ENCODE results near the gene DUSP22. TPM values are rescaled to one million over a fixed set of nuclear protein-coding genes. Genes with fewer than 3 reads are reported as not detected.

DUSP22 gene
- polyA plus RNA-seq, 2 of the 4 experiments (the other 2 are of a cell fraction), result 6.2 to 11.3 TPM

GRCh38 chr6:255041-255750 is 37.1 kb upstream of the DUSP22 start (continued):
- TF ChIP-seq FOSL2 (IDR thresholded peaks at IDR 0.05) (no peak), FOSL2 (CRISPR knock-in tag; IDR thresholded peaks at IDR 0.05) (no peak), TP53 (CRISPR knock-in tag; IDR thresholded peaks at IDR 0.05) (no peak), SREBF2 (IDR thresholded peaks at IDR 0.05) (no peak), JUNB (IDR thresholded peaks at IDR 0.05) (no peak)
- TF ChIP-seq, protein P1, sequence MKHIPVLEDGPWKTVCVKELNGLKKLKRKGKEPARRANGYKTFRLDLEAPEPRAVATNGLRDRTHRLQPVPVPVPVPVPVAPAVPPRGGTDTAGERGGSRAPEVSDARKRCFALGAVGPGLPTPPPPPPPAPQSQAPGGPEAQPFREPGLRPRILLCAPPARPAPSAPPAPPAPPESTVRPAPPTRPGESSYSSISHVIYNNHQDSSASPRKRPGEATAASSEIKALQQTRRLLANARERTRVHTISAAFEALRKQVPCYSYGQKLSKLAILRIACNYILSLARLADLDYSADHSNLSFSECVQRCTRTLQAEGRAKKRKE (CRISPR knock-in tag; IDR thresholded peaks at IDR 0.05; ENCODE audit: low read depth), result no peak

DNA sequence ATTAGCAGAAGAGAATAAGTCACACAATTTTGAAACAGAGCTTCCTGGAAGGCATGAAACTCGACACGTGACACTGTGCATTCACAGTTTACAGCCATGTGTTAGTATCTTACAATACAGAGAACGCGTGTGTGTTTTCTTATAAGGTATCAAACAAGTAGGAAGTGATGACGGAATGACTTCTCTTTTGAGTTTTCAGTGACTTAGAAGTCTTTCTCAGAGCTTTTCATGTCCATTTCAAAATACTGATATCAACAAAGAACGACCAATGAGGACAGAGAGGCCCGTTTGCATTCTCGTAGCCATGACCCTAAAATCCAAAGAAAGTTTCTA is 36.6 kb upstream of the DUSP22 start:
- Histone ChIP-seq H3K27ac (no peak overlapping the region), H3K4me1 (no peaks in the 10 kb centered on the region), H3K4me3 (no peak overlapping the region), H3K4me2 (no peak overlapping the region), H3K9me3 (no peaks in the 10 kb centered on the region)
- TF ChIP-seq JUNB (IDR thresholded peaks at IDR 0.05) (no peak), PBX3 (IDR thresholded peaks at IDR 0.05) (no peak), HDAC2 (IDR thresholded peaks at IDR 0.05) (no peak), SREBF2 (IDR thresholded peaks at IDR 0.05) (no peak), HOXA7 (CRISPR knock-in tag; IDR thresholded peaks at IDR 0.05) (no peak), FOXS1 (CRISPR knock-in tag; IDR thresholded peaks at IDR 0.05) (no peak), HMGXB4 (CRISPR knock-in tag; IDR thresholded peaks at IDR 0.05; ENCODE audit: borderline replicate concordance) (no peak), RARB (CRISPR knock-in tag; IDR thresholded peaks at IDR 0.05) (no peak), CBX8 (IDR thresholded peaks at IDR 0.05) (no peak), HOXB5 (CRISPR knock-in tag; IDR thresholded peaks at IDR 0.05) (no peak), ZFP36 (IDR thresholded peaks at IDR 0.05; ENCODE audit: borderline replicate concordance, partially characterized antibody) (no peak), PHF8 (IDR thresholded peaks at IDR 0.05; ENCODE audit: borderline replicate concordance, low read depth) (no peak), GATA3 (IDR thresholded peaks at IDR 0.05; ENCODE audit: borderline replicate concordance) (no peak), RCOR1 (IDR thresholded peaks at IDR 0.05; ENCODE audit: low read depth, low read length) (no peak), FOSL2 (IDR thresholded peaks at IDR 0.05) (no peak), FOSL2 (CRISPR knock-in tag; IDR thresholded peaks at IDR 0.05) (no peak)
- TF ChIP-seq, protein P1 (CRISPR knock-in tag; IDR thresholded peaks at IDR 0.05; ENCODE audit: low read depth), result no peak
- FAIRE-seq, result no peak
- DNase-seq (ENCODE audit: low read depth in 1 of 2, low spot score in 1 of 2), result no peak
- ChIA-PET CTCF (interaction anchor here (1.0 kb wide), 1 partner anchor 30 kb away, joined by 3 read pairs; no protein-coding TSS in a partner anchor), POLR2A (no interaction called here)
- no peak for ATAC-seq
- WGBS (ENCODE audit: missing lambda C conversion rate), result 81% methylated on average over 8 of the region's 8 CpGs

- Histone ChIP-seq H3K4me2 (no peak overlapping the region), H3K9me3 (no peaks in the 10 kb centered on the region), H3K4me1 (no peaks in the 10 kb centered on the region), H3K27ac (no peak overlapping the region), H3K4me3 (no peak overlapping the region)
- ChIA-PET CTCF (interaction anchor here (1.0 kb wide), 1 partner anchor 30 kb away, joined by 3 read pairs; no protein-coding TSS in a partner anchor), POLR2A (no interaction called here)
- FAIRE-seq (no peak), ATAC-seq (no peak), DNase-seq (ENCODE audit: low read depth in 1 of 2, low spot score in 1 of 2) (no peak)
- 79% methylated on average over 8 of the region's 9 CpGs for WGBS (ENCODE audit: missing lambda C conversion rate)
- TF ChIP-seq SREBF2 (IDR thresholded peaks at IDR 0.05) (no peak), RNF2 (IDR thresholded peaks at IDR 0.05; ENCODE audit: borderline replicate concordance, low read depth) (no peak), NFE2L2 (conservative IDR thresholded peaks at IDR 0.05; ENCODE audit: low read length) (no peak), CHD4 (IDR thresholded peaks at IDR 0.05; ENCODE audit: borderline replicate concordance) (no peak), MAFK (IDR thresholded peaks at IDR 0.05; ENCODE audit: partially characterized antibody) (no peak), MAX (IDR thresholded peaks at IDR 0.05) (no peak), PBX3 (IDR thresholded peaks at IDR 0.05) (no peak), MAZ (IDR thresholded peaks at IDR 0.05; ENCODE audit: borderline replicate concordance, low read depth, low read length) (no peak), RARB (CRISPR knock-in tag; IDR thresholded peaks at IDR 0.05) (no peak), JUN (IDR thresholded peaks at IDR 0.05) (no peak), ZNF302 (CRISPR knock-in tag; IDR thresholded peaks at IDR 0.05) (no peak)
- TF ChIP-seq, protein P2, sequence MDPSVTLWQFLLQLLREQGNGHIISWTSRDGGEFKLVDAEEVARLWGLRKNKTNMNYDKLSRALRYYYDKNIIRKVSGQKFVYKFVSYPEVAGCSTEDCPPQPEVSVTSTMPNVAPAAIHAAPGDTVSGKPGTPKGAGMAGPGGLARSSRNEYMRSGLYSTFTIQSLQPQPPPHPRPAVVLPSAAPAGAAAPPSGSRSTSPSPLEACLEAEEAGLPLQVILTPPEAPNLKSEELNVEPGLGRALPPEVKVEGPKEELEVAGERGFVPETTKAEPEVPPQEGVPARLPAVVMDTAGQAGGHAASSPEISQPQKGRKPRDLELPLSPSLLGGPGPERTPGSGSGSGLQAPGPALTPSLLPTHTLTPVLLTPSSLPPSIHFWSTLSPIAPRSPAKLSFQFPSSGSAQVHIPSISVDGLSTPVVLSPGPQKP (IDR thresholded peaks at IDR 0.05; ENCODE audit: low read depth, low read length), result no peak
- TF ChIP-seq, protein P3, sequence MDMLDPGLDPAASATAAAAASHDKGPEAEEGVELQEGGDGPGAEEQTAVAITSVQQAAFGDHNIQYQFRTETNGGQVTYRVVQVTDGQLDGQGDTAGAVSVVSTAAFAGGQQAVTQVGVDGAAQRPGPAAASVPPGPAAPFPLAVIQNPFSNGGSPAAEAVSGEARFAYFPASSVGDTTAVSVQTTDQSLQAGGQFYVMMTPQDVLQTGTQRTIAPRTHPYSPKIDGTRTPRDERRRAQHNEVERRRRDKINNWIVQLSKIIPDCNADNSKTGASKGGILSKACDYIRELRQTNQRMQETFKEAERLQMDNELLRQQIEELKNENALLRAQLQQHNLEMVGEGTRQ (IDR thresholded peaks at IDR 0.05), result no peak
These were observed 36.1 kb upstream of the DUSP22 start for GRCh38 chr6:256169-256568.
